C4-2B (cell line): ENCODE results near the gene CNTN4.

ENCODE experiments used
- ZFX ChIP-seq: fragments of 450-650 bp; IDR thresholded peaks from 2 replicates; pipeline ENCODE4 v1.6.1; 2017
- TF ChIP-seq, protein P1 (sequence below): fragments of 450-650 bp; conservative IDR thresholded peaks from 2 replicates; pipeline ENCODE4 v1.5.1; 2017; ENCODE audit warnings: mild to moderate bottlenecking

DNA sequence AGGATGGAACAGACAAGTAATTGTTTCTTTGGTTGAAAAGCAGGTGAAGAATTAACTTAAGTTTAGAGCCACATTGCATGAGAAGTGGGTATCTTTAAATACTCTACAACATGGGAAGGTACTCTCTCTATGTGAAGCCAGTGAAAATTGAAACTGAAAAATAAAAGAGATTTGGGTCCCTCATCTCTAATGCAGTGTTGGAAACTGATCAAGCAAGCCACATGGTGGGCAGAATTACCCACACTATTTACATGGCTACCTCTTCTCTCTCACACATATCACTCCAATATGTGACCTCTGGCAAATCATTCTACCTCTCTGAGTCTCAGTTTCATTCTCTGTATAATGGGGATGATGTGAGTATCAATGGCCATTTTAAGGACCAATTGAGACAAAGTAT lies 672.5 kb downstream of the CNTN4 start:
- TF ChIP-seq, protein P1, sequence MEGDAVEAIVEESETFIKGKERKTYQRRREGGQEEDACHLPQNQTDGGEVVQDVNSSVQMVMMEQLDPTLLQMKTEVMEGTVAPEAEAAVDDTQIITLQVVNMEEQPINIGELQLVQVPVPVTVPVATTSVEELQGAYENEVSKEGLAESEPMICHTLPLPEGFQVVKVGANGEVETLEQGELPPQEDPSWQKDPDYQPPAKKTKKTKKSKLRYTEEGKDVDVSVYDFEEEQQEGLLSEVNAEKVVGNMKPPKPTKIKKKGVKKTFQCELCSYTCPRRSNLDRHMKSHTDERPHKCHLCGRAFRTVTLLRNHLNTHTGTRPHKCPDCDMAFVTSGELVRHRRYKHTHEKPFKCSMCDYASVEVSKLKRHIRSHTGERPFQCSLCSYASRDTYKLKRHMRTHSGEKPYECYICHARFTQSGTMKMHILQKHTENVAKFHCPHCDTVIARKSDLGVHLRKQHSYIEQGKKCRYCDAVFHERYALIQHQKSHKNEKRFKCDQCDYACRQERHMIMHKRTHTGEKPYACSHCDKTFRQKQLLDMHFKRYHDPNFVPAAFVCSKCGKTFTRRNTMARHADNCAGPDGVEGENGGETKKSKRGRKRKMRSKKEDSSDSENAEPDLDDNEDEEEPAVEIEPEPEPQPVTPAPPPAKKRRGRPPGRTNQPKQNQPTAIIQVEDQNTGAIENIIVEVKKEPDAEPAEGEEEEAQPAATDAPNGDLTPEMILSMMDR, result no peak
- no peak for TF ChIP-seq ZFX
